Mucosa of rectum (tissue), 2 donors: ENCODE results near the gene C22orf39.

Experiments
- H3K27ac ChIP-seq, 2 donors: one replicate each; pipeline ENCODE4 v1.7.0; 2013; ENCODE audit warnings: inconsistent platforms in 2 of 2, low read depth in 2 of 2, low read length in 2 of 2
- H3K27me3 ChIP-seq, 2 donors: one replicate each; pipeline ENCODE4 v1.7.0; 2013; ENCODE audit warnings: low read length in 2 of 2; ENCODE audit not compliant: control insufficient read depth in 2 of 2, insufficient read depth in 2 of 2
- H3K36me3 ChIP-seq, 2 donors: one replicate each; pipeline ENCODE4 v1.7.0; 2013; ENCODE audit warnings: low read length in 2 of 2; ENCODE audit not compliant: control insufficient read depth in 2 of 2, insufficient read depth in 2 of 2
- H3K4me1 ChIP-seq, 2 donors: one replicate each; pipeline ENCODE4 v1.7.0; 2013; ENCODE audit warnings: low read length in 2 of 2, mild to moderate bottlenecking in 1 of 2; ENCODE audit not compliant: control insufficient read depth in 2 of 2, insufficient read depth in 2 of 2
- H3K4me3 ChIP-seq, 2 donors: one replicate each; pipeline ENCODE4 v1.7.0; 2013; ENCODE audit warnings: low read length in 2 of 2
- H3K9ac ChIP-seq, 2 donors: one replicate each; pipeline ENCODE4 v1.7.0; 2013; ENCODE audit warnings: low read length in 2 of 2, low read depth in 1 of 2, mild to moderate bottlenecking in 1 of 2
- H3K9me3 ChIP-seq, 2 donors: one replicate each; pipeline ENCODE4 v1.7.0; 2013; ENCODE audit warnings: low read length in 2 of 2; ENCODE audit not compliant: control insufficient read depth in 2 of 2
- donor health status: healthy.
- donor health status: Normal muscosa, but diverticular disease.

The C22orf39 gene

DNA sequence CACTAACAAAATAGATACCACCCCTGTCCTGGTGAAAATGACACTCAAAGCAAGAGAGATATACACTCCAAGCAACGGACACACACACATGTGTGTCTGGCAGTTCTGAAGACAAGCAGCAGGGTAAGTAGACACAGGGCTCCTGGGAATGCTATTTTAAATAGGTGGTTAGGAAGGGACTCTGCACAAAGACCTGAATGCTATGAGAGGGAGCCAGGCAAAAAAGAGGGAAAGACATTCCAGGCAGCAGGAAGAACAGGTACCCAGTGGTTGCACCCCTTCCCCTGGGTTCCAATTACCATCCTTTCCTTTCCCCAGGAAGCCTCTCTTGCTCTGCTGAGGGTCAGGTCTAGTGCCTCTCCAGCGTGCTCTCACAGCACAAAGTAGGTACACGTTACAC lies 28.5 kb upstream of the C22orf39 start:
- Histone ChIP-seq H3K4me1 (peaks cover 14 to 16% of the 10 kb centered on the region in 2 donors), H3K9me3 (no peaks in the 10 kb centered on the region), H3K27ac (no peak overlapping the region), H3K36me3 (peaks cover 32 to 38% of the 10 kb centered on the region in 2 donors), H3K9ac (no peak overlapping the region), H3K4me3 (no peak overlapping the region), H3K27me3 (no peaks in the 10 kb centered on the region)

DNA sequence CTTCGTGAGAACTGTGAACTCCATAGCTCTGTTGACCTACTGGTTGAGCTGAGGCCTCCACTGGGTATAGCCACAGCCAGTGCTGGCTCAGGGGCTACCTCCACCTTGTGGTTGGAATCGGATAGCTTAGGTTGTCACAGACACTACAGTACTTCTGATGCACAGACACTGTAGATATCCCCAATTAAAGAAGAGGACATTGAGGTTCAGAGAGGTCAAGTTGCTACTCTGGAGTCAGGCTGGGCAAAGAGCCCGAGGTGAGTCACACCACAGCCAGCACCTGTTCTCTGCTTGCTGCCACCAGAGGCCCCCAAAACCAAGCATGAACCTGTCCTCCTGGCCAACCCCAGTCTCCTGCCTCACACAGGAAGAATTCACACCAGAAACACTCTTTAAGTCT lies 26.1 kb upstream of the C22orf39 start:
- H3K4me1 ChIP-seq, result peaks cover 9 to 12% of the 10 kb centered on the region in 2 donors
- peaks cover 54 to 59% of the 10 kb centered on the region in 2 donors for H3K36me3 ChIP-seq
- no peaks in the 10 kb centered on the region for H3K27me3 ChIP-seq
- no peaks in the 10 kb centered on the region for H3K9me3 ChIP-seq
- H3K4me3 ChIP-seq, result no peak overlapping the region
- no peak overlapping the region for H3K9ac ChIP-seq
- H3K27ac ChIP-seq, result no peak overlapping the region

DNA sequence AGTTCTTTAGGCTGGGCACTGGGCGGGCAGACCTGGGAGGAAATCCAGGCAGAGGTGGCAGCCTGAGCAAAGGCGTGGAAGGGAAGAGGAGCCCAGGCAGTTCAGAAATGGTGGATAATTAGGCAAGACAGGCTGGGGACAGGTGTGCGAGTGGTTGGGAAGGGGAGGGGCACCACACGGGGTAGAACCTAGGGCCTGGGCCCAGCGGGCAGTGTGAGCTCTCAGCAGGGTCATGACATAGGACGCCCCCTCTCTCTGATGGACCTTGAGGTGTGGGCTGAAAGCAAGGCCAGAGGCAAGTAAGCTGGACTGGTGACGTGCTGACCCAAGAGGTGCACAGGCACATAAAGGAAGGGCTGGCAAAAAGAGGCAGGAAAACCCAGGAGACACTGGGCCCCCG lies 24.7 kb upstream of the C22orf39 start:
- Histone ChIP-seq H3K4me3 (no peak overlapping the region), H3K9me3 (no peaks in the 10 kb centered on the region), H3K4me1 (peaks cover 3% of the 10 kb centered on the region in 2 donors), H3K36me3 (peaks cover 65 to 72% of the 10 kb centered on the region in 2 donors), H3K27ac (no peak overlapping the region), H3K27me3 (no peaks in the 10 kb centered on the region), H3K9ac (no peak overlapping the region)

DNA sequence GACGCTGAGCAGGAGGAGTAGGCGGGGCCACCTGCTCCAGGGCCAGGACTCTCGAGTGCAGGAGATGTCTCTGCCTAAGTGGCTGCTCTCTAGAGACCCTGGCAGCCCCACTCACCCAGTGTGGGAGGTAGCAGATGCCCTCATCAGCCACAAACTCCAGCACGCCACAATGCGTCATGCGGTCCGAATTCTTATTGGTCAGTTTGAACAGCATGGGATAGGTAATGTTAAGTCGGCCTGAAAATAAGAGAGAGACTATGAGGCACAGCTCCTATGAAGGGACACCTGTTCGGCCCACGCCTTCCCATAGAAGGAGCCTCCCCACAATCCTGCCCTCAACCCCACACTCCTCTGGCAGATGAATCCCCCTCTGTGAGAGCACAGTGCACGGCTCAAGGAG lies 24.1 kb upstream of the C22orf39 start:
- H3K27ac ChIP-seq, result no peak overlapping the region
- H3K4me3 ChIP-seq, result no peak overlapping the region
- H3K4me1 ChIP-seq, result no peaks in the 10 kb centered on the region
- H3K36me3 ChIP-seq, result peaks cover 71 to 79% of the 10 kb centered on the region in 2 donors
- H3K9ac ChIP-seq, result no peak overlapping the region
- H3K9me3 ChIP-seq, result no peaks in the 10 kb centered on the region
- H3K27me3 ChIP-seq, result no peaks in the 10 kb centered on the region

DNA sequence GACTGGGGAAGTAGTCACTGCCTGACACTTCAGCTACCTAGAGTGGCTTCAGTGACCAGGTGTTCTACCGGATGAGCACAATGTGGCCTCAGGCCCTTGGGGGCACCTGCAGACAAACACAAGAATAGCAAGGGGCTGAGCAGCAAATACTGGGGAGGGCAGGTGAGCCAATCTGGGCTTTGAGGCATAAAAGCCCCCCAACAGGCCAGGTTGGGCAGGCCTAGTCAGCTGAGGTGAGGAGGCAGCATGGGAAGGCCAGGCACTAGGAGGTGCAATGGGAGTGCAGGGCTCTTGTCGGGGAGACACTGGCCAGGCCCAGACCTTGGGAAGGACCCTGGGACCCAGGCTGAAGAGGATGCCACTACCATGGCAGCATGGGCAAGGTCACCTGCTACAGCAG lies 22.5 kb upstream of the C22orf39 start:
- no peaks in the 10 kb centered on the region for H3K9me3 ChIP-seq
- no peak overlapping the region for H3K27ac ChIP-seq
- H3K27me3 ChIP-seq, result no peaks in the 10 kb centered on the region
- H3K36me3 ChIP-seq, result peaks cover 79 to 87% of the 10 kb centered on the region in 2 donors
- no peak overlapping the region for H3K4me3 ChIP-seq
- H3K4me1 ChIP-seq, result no peaks in the 10 kb centered on the region
- H3K9ac ChIP-seq, result no peak overlapping the region

DNA sequence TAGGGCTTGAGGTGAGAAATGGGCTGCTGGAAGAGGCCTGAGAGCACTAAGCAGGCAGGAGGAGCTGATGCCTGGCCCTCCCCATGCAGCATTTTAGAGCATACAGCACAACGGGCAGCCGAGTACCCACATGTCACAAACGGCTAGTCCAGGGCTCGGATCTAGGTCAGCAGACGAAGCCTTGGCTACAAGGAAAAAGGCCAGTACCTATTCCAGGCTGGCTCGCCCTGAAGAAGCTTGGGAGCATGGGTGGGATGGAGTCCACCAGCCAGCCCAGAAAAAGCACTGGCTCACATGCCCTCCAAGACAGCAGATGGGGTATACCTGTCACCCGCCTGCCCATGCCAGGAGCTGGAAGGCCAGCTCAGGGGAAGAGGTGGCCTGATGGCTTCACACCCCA lies 21.9 kb upstream of the C22orf39 start:
- H3K27me3 ChIP-seq, result no peaks in the 10 kb centered on the region
- H3K4me3 ChIP-seq, result no peak overlapping the region
- H3K4me1 ChIP-seq, result no peaks in the 10 kb centered on the region
- H3K9ac ChIP-seq, result no peak overlapping the region
- H3K36me3 ChIP-seq, result peaks cover 85 to 90% of the 10 kb centered on the region in 2 donors
- H3K27ac ChIP-seq, result no peak overlapping the region
- H3K9me3 ChIP-seq, result no peaks in the 10 kb centered on the region

DNA sequence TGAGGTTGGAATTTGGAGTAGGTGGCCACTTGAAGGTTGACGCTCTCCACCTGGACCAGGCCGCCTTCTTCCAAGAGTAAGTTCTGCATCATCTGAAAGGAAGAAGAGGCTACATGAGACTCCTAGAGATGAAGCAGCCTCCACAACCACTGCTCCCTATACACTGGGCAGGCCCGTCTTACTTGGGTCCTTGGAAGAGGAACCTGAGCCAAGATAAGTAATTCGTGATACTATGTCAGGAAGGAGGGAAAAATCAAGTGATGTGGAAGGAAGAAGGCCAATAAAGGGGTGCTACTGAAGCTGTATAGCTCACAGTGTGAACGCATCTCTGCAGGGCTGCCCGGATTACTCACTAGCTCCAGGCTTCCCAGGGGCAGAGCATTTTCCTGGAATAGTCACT lies 20.4 kb upstream of the C22orf39 start:
- Histone ChIP-seq H3K9me3 (no peaks in the 10 kb centered on the region), H3K27ac (no peak overlapping the region), H3K9ac (no peak overlapping the region), H3K4me1 (no peaks in the 10 kb centered on the region), H3K36me3 (peaks cover 84 to 86% of the 10 kb centered on the region in 2 donors), H3K4me3 (no peak overlapping the region), H3K27me3 (no peaks in the 10 kb centered on the region)

DNA sequence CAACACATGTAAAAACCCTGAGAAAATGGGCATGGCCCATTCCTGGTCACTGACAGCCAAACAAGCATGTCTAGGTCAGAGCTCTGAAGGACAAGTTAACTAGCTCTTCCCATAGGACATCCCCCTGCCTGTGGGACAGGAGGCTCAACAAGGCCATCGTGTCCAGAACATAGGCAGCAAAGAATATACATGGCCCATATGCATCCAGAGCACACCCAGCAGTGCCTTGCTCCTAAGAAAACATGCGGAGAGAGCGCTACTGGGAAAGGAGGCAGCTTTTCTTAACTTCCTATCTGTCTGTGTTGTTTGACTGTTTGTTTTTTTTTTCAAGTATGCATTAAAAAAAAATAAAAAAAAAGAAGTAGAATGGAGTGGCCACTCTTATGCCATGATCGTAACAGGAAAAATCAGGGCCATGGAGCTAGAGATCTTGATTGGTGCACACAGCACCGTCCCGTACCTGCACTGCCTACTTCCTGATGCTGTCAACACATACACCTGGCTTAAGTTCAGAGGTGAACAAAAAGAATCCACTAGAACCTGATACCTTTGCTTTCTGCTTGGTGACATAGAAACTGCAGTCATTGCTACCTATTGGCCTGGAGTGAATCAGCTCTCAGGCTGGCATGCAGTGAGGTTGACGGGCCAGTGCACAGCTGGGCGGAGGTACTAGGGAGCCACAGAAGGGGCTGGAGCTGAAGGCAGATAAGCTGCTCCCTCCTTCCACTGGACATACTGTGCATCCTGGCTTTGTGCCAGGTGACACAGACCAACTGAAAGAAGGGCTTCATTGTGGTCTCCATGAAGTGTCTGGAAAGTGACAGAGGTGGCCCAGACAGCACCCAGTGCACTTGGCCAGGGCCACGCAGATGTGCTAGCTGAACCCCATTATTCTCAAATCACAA lies 19.6 kb upstream of the C22orf39 start:
- Histone ChIP-seq H3K4me3 (no peak overlapping the region), H3K36me3 (peaks cover 76 to 79% of the 10 kb centered on the region in 2 donors), H3K9me3 (no peaks in the 10 kb centered on the region), H3K9ac (no peak overlapping the region), H3K27ac (no peak overlapping the region), H3K4me1 (no peaks in the 10 kb centered on the region), H3K27me3 (no peaks in the 10 kb centered on the region)

DNA sequence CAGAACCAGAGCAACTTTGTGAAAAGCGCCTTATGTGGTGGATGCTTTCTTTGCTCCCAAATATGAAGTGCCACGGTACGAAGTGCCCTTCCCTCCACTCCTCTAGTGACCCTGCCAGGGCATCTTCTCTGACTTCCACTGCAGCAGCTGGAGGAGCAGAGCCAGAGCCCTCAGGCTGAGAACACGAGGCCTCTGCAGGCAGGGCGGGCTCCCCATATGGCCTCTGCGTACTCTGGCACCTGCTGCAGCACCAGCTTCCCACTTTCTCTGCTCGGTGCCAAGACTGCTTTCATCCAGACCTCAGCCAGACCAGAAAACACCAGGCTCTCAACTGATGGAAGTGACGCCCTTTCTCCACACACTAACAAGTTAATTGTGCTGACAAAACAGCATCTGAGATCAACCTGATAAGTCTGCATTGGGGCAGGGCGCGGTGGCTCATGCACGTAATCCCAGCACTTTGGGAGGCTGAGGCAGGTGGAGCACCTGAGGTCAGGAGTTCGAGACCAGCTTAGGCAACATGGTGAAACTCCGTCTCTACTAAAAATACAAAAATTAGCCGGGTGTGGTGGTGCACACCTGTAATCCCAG lies 18.7 kb upstream of the C22orf39 start:
- H3K9ac ChIP-seq, result no peak overlapping the region
- no peak overlapping the region for H3K4me3 ChIP-seq
- H3K4me1 ChIP-seq, result no peaks in the 10 kb centered on the region
- no peaks in the 10 kb centered on the region for H3K27me3 ChIP-seq
- no peak overlapping the region for H3K27ac ChIP-seq
- no peaks in the 10 kb centered on the region for H3K9me3 ChIP-seq
- H3K36me3 ChIP-seq, result peaks cover 68 to 71% of the 10 kb centered on the region in 2 donors

DNA sequence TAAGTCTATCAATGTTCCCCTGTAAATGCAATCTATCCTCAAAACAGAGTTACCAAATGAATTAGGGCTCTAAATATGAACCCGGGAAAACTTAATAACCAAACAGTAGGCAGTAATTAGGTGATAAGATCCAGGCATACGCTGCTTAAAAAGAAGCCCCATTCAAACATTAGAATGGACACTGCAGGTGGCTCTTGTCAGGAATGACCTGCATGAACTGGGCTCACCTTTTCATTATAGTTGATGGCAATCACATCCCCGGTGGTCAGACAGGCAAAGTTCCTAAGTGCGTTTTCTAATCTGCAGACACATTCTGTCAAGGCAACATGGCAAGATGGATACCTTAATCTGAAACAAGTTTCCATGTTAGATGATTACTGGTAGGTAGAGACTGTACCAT lies 17.5 kb upstream of the C22orf39 start:
- Histone ChIP-seq H3K27me3 (no peaks in the 10 kb centered on the region), H3K4me1 (no peaks in the 10 kb centered on the region), H3K9ac (no peak overlapping the region), H3K27ac (no peak overlapping the region), H3K4me3 (no peak overlapping the region), H3K9me3 (no peaks in the 10 kb centered on the region), H3K36me3 (peaks cover 60 to 62% of the 10 kb centered on the region in 2 donors)
